Measurements from ENCODE around the gene OR2L13. TPM values are rescaled to one million over a fixed set of nuclear protein-coding genes. Genes with fewer than 3 reads are reported as not detected.
"Not testable (repeated sequence)": the region's sequence is repeated elsewhere in the genome, so short reads cannot be mapped to it uniquely, and the experiment has no call there.

Gene OR2L13
- total RNA-seq, result not detected in 2 replicates

DNA sequence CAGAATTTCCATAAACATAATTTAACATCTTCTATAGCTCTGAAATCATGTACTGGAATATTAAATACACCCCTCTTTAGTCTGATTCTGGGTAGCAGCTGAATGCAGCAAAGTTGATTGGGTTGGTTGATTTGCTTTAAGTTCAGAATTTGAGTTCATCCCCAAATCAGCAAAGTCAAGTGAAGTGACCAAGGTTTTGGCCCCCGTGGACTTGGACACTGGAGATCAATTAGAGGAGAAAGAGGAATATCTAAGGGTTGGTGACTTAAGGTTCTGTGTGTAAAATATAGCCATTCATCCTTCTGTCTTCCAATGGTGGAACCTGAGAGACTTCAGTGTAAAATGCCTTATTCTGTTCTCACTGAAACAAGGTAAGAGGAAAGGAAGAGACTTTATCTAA is at the start of gene OR2L13:
OR2L13 (plus strand) TSS at position 301 of the 400 bp plus-strand sequence. CDS start 4,192 bp downstream, outside the sequence.
- Mint-ChIP-seq H3K4me3 (ENCODE audit: low read depth) (no peak within 1 kb of the TSS), H3K27me3 (ENCODE audit: low read depth) (no peaks in the 10 kb centered on the region), H3K4me1 (ENCODE audit: low read depth) (no peaks in the 10 kb centered on the region), H3K27ac (no peak within 1 kb of the TSS), H3K36me3 (ENCODE audit: low read depth) (no peaks in the 10 kb centered on the region), H3K9me3 (peaks cover 15% of the 10 kb centered on the region)
- intact Hi-C loops (cut with micrococcal nuclease), result no loop called here
- DNase-seq (ENCODE audit: low spot score), result no peak

DNA sequence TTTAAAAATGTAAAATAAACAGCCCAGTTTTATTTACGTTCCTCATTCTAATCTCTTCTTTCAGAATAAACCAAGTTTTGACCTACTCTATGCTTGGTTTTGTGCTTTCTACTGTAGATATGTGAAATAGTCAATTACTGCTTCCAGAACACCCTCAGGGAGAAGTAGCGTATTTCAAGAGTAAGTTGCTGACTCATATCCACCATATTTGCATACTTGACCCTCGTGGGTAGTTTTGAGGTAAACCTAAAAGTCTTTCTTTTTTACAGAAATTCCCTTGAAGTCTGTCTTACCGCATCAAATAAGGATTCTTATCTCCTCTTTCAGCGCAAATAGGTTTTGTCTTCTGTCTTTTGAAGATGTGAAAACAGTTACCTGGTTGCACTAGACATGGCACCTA is 49.8 kb upstream of the OR2L13 start:
- no peak overlapping the region for H3K4me3 Mint-ChIP-seq (ENCODE audit: low read depth)
- H3K4me1 Mint-ChIP-seq (ENCODE audit: low read depth), result no peaks in the 10 kb centered on the region
- H3K27ac Mint-ChIP-seq, result no peak overlapping the region
- no peak for DNase-seq (ENCODE audit: low spot score)
- H3K27me3 Mint-ChIP-seq (ENCODE audit: low read depth), result no peaks in the 10 kb centered on the region
- peaks cover 32% of the 10 kb centered on the region for H3K9me3 Mint-ChIP-seq
- H3K36me3 Mint-ChIP-seq (ENCODE audit: low read depth), result no peaks in the 10 kb centered on the region
- intact Hi-C loops (cut with micrococcal nuclease), result no loop called here

DNA sequence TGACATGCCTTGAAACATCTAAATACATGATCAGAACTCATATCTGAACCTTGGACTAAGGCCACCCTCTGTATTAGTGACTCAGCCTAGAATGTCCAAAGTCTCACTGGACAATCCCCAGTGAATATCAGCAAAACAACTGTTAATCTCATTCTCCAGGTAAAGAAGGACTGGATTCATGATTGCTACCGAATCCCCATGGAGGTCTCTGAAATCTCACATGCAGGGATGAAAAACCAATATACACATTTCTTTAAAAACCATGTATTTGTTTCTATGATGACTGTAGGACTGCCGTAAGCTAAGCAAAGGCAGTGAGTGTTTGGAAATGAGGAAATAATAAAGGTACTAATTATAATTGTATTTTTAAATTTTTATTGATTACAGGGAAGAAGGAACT is 48.4 kb upstream of the OR2L13 start, which contains the start of gene OR2L3:
OR2L3 (plus strand) TSS at position 301 of the 400 bp plus-strand sequence. CDS start 13,846 bp downstream, outside the sequence.
- Mint-ChIP-seq H3K9me3 (peaks cover 24% of the 10 kb centered on the region), H3K36me3 (ENCODE audit: low read depth) (no peaks in the 10 kb centered on the region), H3K27me3 (ENCODE audit: low read depth) (no peaks in the 10 kb centered on the region), H3K4me1 (ENCODE audit: low read depth) (no peaks in the 10 kb centered on the region), H3K4me3 (ENCODE audit: low read depth) (no peak within 1 kb of the TSS), H3K27ac (no peak within 1 kb of the TSS)
- DNase-seq (ENCODE audit: low spot score), result no peak
- intact Hi-C loops (cut with micrococcal nuclease), result no loop called here

- intact Hi-C loops (cut with micrococcal nuclease), result no loop called here
- Mint-ChIP-seq H3K4me1 (ENCODE audit: low read depth) (no peaks in the 10 kb centered on the region), H3K4me3 (ENCODE audit: low read depth) (no peak overlapping the region), H3K27ac (no peak overlapping the region), H3K36me3 (ENCODE audit: low read depth) (no peaks in the 10 kb centered on the region), H3K9me3 (peaks cover 24% of the 10 kb centered on the region), H3K27me3 (ENCODE audit: low read depth) (no peaks in the 10 kb centered on the region)
- DNase-seq (ENCODE audit: low spot score), result no peak
Observed at GRCh38 chr1:248047008-248047407, 48.0 kb upstream of the OR2L13 start.

DNA sequence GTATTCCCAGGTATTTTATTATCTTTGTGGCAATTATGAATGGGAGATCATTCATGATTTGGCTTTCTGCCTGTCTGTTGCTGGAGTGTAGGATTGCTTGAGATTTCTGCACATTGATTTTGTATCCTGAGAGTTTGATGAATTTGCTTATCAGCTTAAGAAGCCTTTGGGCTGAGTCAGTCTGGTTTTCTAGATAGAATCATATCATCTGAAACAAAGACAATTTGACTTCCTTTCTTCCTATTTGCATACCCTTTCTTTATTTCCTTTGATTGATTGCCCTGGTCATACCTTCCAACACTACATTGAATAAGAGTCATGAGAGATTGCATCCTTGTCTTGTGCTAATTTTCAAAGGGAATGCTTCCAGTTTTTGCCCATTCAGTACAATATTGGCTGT is 40.3 kb upstream of the OR2L13 start:
- intact Hi-C loops (cut with micrococcal nuclease), result no loop called here
- no peaks in the 10 kb centered on the region for H3K36me3 Mint-ChIP-seq (ENCODE audit: low read depth)
- no peaks in the 10 kb centered on the region for H3K4me1 Mint-ChIP-seq (ENCODE audit: low read depth)
- H3K9me3 Mint-ChIP-seq, result peaks cover 29% of the 10 kb centered on the region
- H3K27ac Mint-ChIP-seq, result no peak overlapping the region
- H3K27me3 Mint-ChIP-seq (ENCODE audit: low read depth), result no peaks in the 10 kb centered on the region
- DNase-seq (ENCODE audit: low spot score), result no peak
- no peak overlapping the region for H3K4me3 Mint-ChIP-seq (ENCODE audit: low read depth)

GRCh38 chr1:248055261-248055660 is 39.7 kb upstream of the OR2L13 start:
- intact Hi-C loops (cut with micrococcal nuclease), result no loop called here
- no peaks in the 10 kb centered on the region for H3K27me3 Mint-ChIP-seq (ENCODE audit: low read depth)
- peaks cover 29% of the 10 kb centered on the region for H3K9me3 Mint-ChIP-seq
- H3K4me3 Mint-ChIP-seq (ENCODE audit: low read depth), result no peak overlapping the region
- no peak for DNase-seq (ENCODE audit: low spot score)
- no peaks in the 10 kb centered on the region for H3K4me1 Mint-ChIP-seq (ENCODE audit: low read depth)
- H3K27ac Mint-ChIP-seq, result no peak overlapping the region
- H3K36me3 Mint-ChIP-seq (ENCODE audit: low read depth), result no peaks in the 10 kb centered on the region

DNA sequence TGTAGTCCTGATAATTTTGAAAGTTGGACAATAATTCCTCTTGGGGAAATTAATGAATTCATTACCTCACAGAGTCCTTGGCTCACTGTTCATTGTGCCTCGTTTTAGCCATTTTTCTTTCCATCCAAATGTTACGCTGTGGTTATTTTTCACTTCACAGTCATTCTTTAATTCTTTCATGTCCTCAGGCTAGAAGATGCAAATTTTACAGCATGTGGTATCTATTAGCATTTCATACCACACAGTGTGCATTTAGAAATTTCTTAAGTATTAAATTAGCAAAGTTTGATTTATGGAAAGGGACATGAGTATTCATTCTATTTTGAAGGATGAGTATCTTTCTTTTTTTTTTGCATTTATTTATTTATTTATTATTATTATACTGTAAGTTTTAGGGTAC is 29.9 kb upstream of the OR2L13 start:
- Mint-ChIP-seq H3K27me3 (ENCODE audit: low read depth) (no peaks in the 10 kb centered on the region), H3K27ac (no peak overlapping the region), H3K36me3 (ENCODE audit: low read depth) (no peaks in the 10 kb centered on the region), H3K4me1 (ENCODE audit: low read depth) (no peaks in the 10 kb centered on the region), H3K4me3 (ENCODE audit: low read depth) (no peak overlapping the region), H3K9me3 (peaks cover 14% of the 10 kb centered on the region)
- DNase-seq (ENCODE audit: low spot score), result no peak
- intact Hi-C loops (cut with micrococcal nuclease), result no loop called here

DNA sequence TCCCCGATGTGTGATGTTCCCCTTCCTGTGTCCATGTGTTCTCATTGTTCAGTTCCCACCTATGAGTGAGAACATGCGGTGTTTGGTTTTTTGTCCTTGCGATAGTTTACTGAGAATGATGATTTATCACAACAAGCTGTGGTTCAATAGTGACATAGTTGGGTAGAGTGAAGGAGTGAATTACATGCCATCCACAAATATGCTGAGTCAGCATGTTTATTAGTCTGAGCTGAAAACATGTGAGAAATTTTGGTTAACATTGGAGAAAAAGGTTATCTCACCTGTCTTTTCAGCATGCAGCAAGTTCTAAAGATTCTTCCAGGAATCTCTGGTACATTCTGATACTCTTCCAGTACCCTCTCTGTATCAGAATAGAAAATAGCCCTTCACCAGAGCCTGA is 29.4 kb upstream of the OR2L13 start:
- Mint-ChIP-seq H3K9me3 (peaks cover 18% of the 10 kb centered on the region), H3K27me3 (ENCODE audit: low read depth) (no peaks in the 10 kb centered on the region), H3K36me3 (ENCODE audit: low read depth) (no peaks in the 10 kb centered on the region), H3K4me3 (ENCODE audit: low read depth) (no peak overlapping the region), H3K4me1 (ENCODE audit: low read depth) (no peaks in the 10 kb centered on the region), H3K27ac (no peak overlapping the region)
- intact Hi-C loops (cut with micrococcal nuclease), result no loop called here
- no peak for DNase-seq (ENCODE audit: low spot score)

- H3K4me3 Mint-ChIP-seq (ENCODE audit: low read depth); H3K36me3 Mint-ChIP-seq (ENCODE audit: low read depth); H3K4me1 Mint-ChIP-seq (ENCODE audit: low read depth); H3K27me3 Mint-ChIP-seq (ENCODE audit: low read depth); H3K27ac Mint-ChIP-seq; H3K9me3 Mint-ChIP-seq; DNase-seq (ENCODE audit: low spot score); intact Hi-C loops (cut with micrococcal nuclease): not testable (repeated sequence)
Observed at GRCh38 chr1:248083864-248084263, 11.1 kb upstream of the OR2L13 start.

DNA sequence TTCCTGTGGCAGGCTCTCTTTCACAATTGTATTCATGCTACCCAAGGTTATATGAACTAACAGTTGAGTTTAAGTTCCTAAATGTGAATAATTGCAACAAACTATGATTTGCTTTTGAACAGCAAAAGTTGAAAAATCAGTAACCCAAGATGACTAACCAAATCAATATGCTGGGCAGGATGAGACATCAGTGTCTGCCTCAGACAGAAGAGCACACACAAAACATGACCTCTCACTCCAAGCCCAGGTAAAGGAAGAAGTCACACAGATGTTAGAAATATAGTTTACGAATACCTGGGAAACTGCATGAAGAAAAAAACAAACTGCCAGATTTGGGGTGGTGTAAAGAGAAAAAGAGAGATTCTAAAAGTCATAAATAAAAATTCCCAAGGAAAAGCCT is 3.5 kb downstream of the OR2L13 start:
- Mint-ChIP-seq H3K27me3 (ENCODE audit: low read depth) (no peaks in the 10 kb centered on the region), H3K9me3 (peaks cover 10% of the 10 kb centered on the region), H3K27ac (no peak overlapping the region), H3K4me1 (ENCODE audit: low read depth) (no peaks in the 10 kb centered on the region), H3K4me3 (ENCODE audit: low read depth) (no peak overlapping the region), H3K36me3 (ENCODE audit: low read depth) (no peaks in the 10 kb centered on the region)
- intact Hi-C loops (cut with micrococcal nuclease), result no loop called here
- DNase-seq (ENCODE audit: low spot score), result no peak

GRCh38 chr1:248102847-248103246 is 7.9 kb downstream of the OR2L13 start:
- DNase-seq (ENCODE audit: low spot score), result no peak
- H3K4me1 Mint-ChIP-seq (ENCODE audit: low read depth), result no peaks in the 10 kb centered on the region
- no peak overlapping the region for H3K4me3 Mint-ChIP-seq (ENCODE audit: low read depth)
- H3K27me3 Mint-ChIP-seq (ENCODE audit: low read depth), result no peaks in the 10 kb centered on the region
- H3K36me3 Mint-ChIP-seq (ENCODE audit: low read depth), result no peaks in the 10 kb centered on the region
- peaks cover 17% of the 10 kb centered on the region for H3K9me3 Mint-ChIP-seq
- intact Hi-C loops (cut with micrococcal nuclease), result no loop called here
- H3K27ac Mint-ChIP-seq, result no peak overlapping the region

DNA sequence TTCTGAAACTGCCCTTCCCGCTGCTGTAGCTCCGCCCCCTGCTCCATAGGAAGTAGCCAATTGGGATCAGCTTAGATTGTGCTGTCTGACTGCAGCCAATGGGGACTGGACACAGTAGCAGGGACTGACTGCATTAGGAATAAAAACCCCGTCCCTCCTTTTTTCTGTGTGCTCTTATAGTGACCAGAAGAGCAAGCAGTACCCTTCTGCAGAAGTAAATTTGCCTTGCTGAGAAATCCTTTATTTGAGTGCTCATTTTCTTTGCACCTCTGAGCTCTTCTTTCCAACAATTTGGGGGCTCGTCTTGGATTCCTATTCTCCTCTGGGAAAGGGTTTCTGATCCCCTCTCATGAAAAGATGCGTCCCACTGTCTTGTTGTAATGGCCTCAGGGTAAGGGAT is 16.2 kb downstream of the OR2L13 start:
- H3K9me3 Mint-ChIP-seq, result peaks cover 47% of the 10 kb centered on the region
- no peaks in the 10 kb centered on the region for H3K27me3 Mint-ChIP-seq (ENCODE audit: low read depth)
- no peak for DNase-seq (ENCODE audit: low spot score)
- no peak overlapping the region for H3K27ac Mint-ChIP-seq
- no peaks in the 10 kb centered on the region for H3K36me3 Mint-ChIP-seq (ENCODE audit: low read depth)
- H3K4me3 Mint-ChIP-seq (ENCODE audit: low read depth), result no peak overlapping the region
- H3K4me1 Mint-ChIP-seq (ENCODE audit: low read depth), result no peaks in the 10 kb centered on the region
- intact Hi-C loops (cut with micrococcal nuclease), result no loop called here

DNA sequence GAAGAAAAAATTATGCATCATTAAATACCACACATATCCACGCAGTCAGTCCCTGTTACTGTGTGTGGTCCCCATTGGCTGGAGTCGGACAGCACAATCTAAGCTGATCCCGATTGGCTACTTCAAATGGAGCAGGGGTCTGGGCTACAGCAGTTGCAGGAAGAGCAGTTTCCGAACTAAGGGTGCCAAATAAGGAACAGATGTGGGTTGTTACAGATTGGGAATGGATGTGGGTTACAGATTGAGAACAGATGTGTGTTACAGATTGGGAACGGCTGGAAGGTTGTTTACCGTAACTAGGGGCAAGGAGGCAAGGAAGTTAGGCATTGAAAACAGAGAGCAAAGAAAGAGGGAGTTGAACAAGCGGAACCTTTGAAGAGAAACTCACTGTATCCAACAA is 19.9 kb downstream of the OR2L13 start:
- no peak overlapping the region for H3K27ac Mint-ChIP-seq
- DNase-seq (ENCODE audit: low spot score), result no peak
- no peaks in the 10 kb centered on the region for H3K27me3 Mint-ChIP-seq (ENCODE audit: low read depth)
- no peaks in the 10 kb centered on the region for H3K36me3 Mint-ChIP-seq (ENCODE audit: low read depth)
- no peak overlapping the region for H3K4me3 Mint-ChIP-seq (ENCODE audit: low read depth)
- peaks cover 23% of the 10 kb centered on the region for H3K9me3 Mint-ChIP-seq
- intact Hi-C loops (cut with micrococcal nuclease), result no loop called here
- no peaks in the 10 kb centered on the region for H3K4me1 Mint-ChIP-seq (ENCODE audit: low read depth)

- Mint-ChIP-seq H3K27ac (no peak overlapping the region), H3K4me3 (ENCODE audit: low read depth) (no peak overlapping the region), H3K4me1 (ENCODE audit: low read depth) (no peaks in the 10 kb centered on the region), H3K36me3 (ENCODE audit: low read depth) (no peaks in the 10 kb centered on the region), H3K27me3 (ENCODE audit: low read depth) (no peaks in the 10 kb centered on the region), H3K9me3 (peaks cover 44% of the 10 kb centered on the region)
- no peak for DNase-seq (ENCODE audit: low spot score)
- intact Hi-C loops (cut with micrococcal nuclease), result no loop called here
Observed at GRCh38 chr1:248127653-248128052, 32.7 kb downstream of the OR2L13 start.

Data from activated T-helper 2 cell treated with anti-CD3 and anti-CD28 coated beads, Interferon-gamma antibody, Interleukin-2, Interleukin-4, amounts not matched to agents 10 μg/mL and 5 μg/mL and 100 μg/mL, durations not matched to agents 14 hours and 24 hours and 36 hours (primary cell).